HG02970 (cell line): ENCODE measurements around the gene BBS1.

ENCODE experiments used
- ATAC-seq: cut with Tn5 transposase; IDR thresholded peaks from one replicate; pipeline ENCODE4 v1.9.1; 2021; ENCODE audit warnings: mild to moderate bottlenecking, moderate library complexity, moderate number of reproducible peaks; ENCODE audit not compliant: unreplicated experiment, low FRiP score

The BBS1 gene

GRCh38 chr11:66476841-66477251 is 33.6 kb upstream of the BBS1 start:
- ATAC-seq: no peak

- no peak for ATAC-seq
These were observed 32.9 kb upstream of the BBS1 start for GRCh38 chr11:66477263-66478201.

GRCh38 chr11:66478729-66479393 is 31.6 kb upstream of the BBS1 start:
- ATAC-seq: no peak

GRCh38 chr11:66479394-66480116 is 30.9 kb upstream of the BBS1 start:
- no peak for ATAC-seq

- ATAC-seq: peak; percentile 88
These were observed 30.1 kb upstream of the BBS1 start, which contains the start of gene DPP3 for GRCh38 chr11:66480117-66480938. TSS of gene DPP3 (plus strand) at chr11:66480434. CDS start at chr11:66482201, 1,767 bp downstream.

- no peak for ATAC-seq
These were observed 25.5 kb upstream of the BBS1 start for GRCh38 chr11:66484806-66485380.

- ATAC-seq: no peak
These were observed 21.5 kb upstream of the BBS1 start for GRCh38 chr11:66488957-66489356.

- no peak for ATAC-seq
These were observed 20.8 kb upstream of the BBS1 start for GRCh38 chr11:66489636-66490035.

GRCh38 chr11:66491315-66491935 is 19.0 kb upstream of the BBS1 start:
- ATAC-seq: no peak

GRCh38 chr11:66492161-66492865 is 18.1 kb upstream of the BBS1 start:
- no peak for ATAC-seq

- ATAC-seq: no peak
These were observed 17.3 kb upstream of the BBS1 start for GRCh38 chr11:66493130-66493529.

- ATAC-seq: no peak
These were observed 16.0 kb upstream of the BBS1 start for GRCh38 chr11:66494458-66494857.

GRCh38 chr11:66494935-66495334 is 15.5 kb upstream of the BBS1 start:
- ATAC-seq: no peak

GRCh38 chr11:66495401-66495854 is 15.0 kb upstream of the BBS1 start:
- ATAC-seq: no peak

GRCh38 chr11:66497206-66497605 is 13.2 kb upstream of the BBS1 start:
- no peak for ATAC-seq

- ATAC-seq: no peak
These were observed 11.9 kb upstream of the BBS1 start for GRCh38 chr11:66498506-66498905.

- no peak for ATAC-seq
These were observed 5.1 kb upstream of the BBS1 start for GRCh38 chr11:66505276-66505816.

- no peak for ATAC-seq
These were observed 1.3 kb upstream of the BBS1 start for GRCh38 chr11:66509131-66509561.
